Transverse colon (tissue), 4 donors: Measurements from ENCODE around the gene CBX6.

Source experiments
- EP300 ChIP-seq: sonication (generic); formaldehyde crosslinking; IDR thresholded peaks from one replicate; pipeline ENCODE4 v1.6.1; 2017; ENCODE audit warnings: antibody characterized with exemption, low read depth
- POLR2A ChIP-seq: fragments of 450-650 bp; IDR thresholded peaks from one replicate; pipeline ENCODE4 v1.6.1; 2016; ENCODE audit warnings: antibody characterized with exemption, mild to moderate bottlenecking, moderate library complexity
- POLR2AphosphoS5 ChIP-seq, 3 donors: sonication (generic); formaldehyde crosslinking; IDR thresholded peaks; one replicate each; pipeline ENCODE4 v1.6.1; 2016; ENCODE audit warnings: antibody characterized with exemption in 3 of 3
- TF ChIP-seq, protein P1 (sequence below), 5 experiments: fragments of 200-600 bp in 3 of 5; fragments of 450-650 bp in 2 of 5; sonication (generic) in 3 of 5; IDR thresholded peaks; 1 replicate in 2 of 5; 2 replicates in 3 of 5; pipeline ENCODE4 v1.5.1; 2016 to 2017; ENCODE audit warnings: antibody characterized with exemption in 5 of 5, inconsistent platforms in 3 of 5, mild to moderate bottlenecking in 2 of 5, moderate library complexity in 1 of 5

DNA sequence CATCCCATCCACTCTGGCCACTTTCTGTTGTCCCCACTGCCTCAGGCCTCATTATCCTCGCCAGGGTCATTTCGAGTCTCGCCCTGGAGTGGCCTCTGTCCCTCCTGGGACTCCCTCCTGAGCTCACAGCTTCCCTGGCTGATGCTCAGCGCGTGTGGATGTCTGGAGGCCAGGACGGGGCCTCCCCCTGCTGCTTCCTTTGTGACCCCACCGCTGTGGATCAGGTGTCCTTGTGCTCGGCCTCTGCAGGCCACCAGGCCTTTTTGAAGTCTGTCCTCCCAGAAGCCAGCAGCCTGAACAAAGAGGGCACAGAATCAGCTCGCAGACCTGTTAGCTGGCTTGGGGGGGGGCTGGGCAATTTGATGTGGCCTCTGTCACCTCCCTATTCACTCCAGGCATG lies 13.5 kb downstream of the CBX6 start:
- TF ChIP-seq, protein P1, sequence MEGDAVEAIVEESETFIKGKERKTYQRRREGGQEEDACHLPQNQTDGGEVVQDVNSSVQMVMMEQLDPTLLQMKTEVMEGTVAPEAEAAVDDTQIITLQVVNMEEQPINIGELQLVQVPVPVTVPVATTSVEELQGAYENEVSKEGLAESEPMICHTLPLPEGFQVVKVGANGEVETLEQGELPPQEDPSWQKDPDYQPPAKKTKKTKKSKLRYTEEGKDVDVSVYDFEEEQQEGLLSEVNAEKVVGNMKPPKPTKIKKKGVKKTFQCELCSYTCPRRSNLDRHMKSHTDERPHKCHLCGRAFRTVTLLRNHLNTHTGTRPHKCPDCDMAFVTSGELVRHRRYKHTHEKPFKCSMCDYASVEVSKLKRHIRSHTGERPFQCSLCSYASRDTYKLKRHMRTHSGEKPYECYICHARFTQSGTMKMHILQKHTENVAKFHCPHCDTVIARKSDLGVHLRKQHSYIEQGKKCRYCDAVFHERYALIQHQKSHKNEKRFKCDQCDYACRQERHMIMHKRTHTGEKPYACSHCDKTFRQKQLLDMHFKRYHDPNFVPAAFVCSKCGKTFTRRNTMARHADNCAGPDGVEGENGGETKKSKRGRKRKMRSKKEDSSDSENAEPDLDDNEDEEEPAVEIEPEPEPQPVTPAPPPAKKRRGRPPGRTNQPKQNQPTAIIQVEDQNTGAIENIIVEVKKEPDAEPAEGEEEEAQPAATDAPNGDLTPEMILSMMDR (IDR thresholded peaks at IDR 0.05): no peak
- TF ChIP-seq POLR2AphosphoS5 (IDR thresholded peaks at IDR 0.05) (no peak), POLR2A (no peak), EP300 (no peak)
